Measurements from ENCODE around the gene TMEM108. TPM values are rescaled to one million over a fixed set of nuclear protein-coding genes. Genes with fewer than 3 reads are reported as not detected.
"Not testable (repeated sequence)": the region's sequence is repeated elsewhere in the genome, so short reads cannot be mapped to it uniquely, and the experiment has no call there.

TMEM108 gene
- total RNA-seq = 0.07 TPM in 1 of 2 replicates, not detected in the other

DNA sequence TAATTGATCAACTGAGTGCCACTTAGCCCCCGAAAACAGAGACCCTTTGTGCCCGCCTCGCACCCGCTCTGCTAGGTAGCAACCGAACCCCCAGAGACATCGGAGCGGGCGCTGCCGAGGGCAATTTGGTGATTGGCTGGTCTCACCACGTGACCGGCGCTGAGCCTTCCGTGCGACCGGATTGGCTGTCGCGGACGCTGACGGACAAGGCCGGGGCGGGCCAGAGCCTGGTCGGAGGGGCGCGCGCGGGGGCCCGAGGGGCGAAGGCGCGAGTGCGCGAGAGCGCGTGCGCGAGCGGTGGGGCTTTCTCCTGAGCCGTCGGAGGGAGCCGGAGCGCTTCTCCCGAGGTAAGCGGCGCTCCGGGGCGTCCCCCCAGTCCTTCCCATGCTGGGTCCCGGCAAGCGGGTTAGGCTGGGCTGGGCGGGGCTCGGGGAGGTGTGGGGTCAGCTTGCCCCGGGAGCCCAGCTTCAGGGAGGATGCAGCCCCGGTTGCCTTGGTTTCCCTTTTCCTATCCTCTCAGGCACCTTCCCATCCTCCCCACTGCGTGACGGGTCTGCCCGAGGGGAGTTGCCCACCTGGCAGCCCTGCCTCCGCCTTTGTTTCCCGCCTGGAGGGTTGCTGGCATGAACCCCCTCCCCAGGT lies at the start of gene TMEM108:
Gene TMEM108 (plus strand): TSS at position 303 of the 642 bp plus-strand sequence.
- H3K36me3 Mint-ChIP-seq (ENCODE audit: low read depth) = no peaks in the 10 kb centered on the region
- peak within 1 kb of the TSS; percentile 45 for H3K4me3 Mint-ChIP-seq (ENCODE audit: low read depth)
- H3K27ac Mint-ChIP-seq = no peak within 1 kb of the TSS
- peak; percentile 33 for DNase-seq (ENCODE audit: low spot score)
- intact Hi-C loops (cut with micrococcal nuclease) = no loop called here
- no peaks in the 10 kb centered on the region for H3K9me3 Mint-ChIP-seq
- peaks cover 47% of the 10 kb centered on the region for H3K27me3 Mint-ChIP-seq (ENCODE audit: low read depth)
- peaks cover 2% of the 10 kb centered on the region for H3K4me1 Mint-ChIP-seq (ENCODE audit: low read depth)

DNA sequence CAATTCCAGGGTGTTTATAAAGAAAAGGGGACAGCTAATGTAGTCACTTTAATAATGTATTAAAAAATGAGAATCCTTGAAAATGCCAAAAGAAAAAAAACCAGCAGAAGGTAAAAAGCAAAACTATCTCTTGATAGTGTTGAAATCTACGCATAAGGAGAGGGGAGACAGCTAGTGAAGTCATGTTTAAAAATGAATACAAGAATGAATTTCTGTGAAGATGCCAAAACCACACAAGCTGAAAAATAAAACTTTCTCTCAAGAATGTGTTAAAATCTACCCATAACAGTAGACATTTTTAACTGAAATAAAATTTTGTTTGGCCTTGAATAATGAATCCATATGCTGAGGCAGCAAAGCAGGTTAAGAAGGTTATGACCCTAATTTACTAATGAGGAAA lies 42.2 kb upstream of the TMEM108 start:
- intact Hi-C loops (cut with micrococcal nuclease) = no loop called here
- Mint-ChIP-seq H3K9me3 (no peaks in the 10 kb centered on the region), H3K4me1 (ENCODE audit: low read depth) (no peaks in the 10 kb centered on the region), H3K36me3 (ENCODE audit: low read depth) (no peaks in the 10 kb centered on the region), H3K27ac (no peak overlapping the region), H3K27me3 (ENCODE audit: low read depth) (no peaks in the 10 kb centered on the region), H3K4me3 (ENCODE audit: low read depth) (no peak overlapping the region)
- DNase-seq (ENCODE audit: low spot score) = no peak

DNA sequence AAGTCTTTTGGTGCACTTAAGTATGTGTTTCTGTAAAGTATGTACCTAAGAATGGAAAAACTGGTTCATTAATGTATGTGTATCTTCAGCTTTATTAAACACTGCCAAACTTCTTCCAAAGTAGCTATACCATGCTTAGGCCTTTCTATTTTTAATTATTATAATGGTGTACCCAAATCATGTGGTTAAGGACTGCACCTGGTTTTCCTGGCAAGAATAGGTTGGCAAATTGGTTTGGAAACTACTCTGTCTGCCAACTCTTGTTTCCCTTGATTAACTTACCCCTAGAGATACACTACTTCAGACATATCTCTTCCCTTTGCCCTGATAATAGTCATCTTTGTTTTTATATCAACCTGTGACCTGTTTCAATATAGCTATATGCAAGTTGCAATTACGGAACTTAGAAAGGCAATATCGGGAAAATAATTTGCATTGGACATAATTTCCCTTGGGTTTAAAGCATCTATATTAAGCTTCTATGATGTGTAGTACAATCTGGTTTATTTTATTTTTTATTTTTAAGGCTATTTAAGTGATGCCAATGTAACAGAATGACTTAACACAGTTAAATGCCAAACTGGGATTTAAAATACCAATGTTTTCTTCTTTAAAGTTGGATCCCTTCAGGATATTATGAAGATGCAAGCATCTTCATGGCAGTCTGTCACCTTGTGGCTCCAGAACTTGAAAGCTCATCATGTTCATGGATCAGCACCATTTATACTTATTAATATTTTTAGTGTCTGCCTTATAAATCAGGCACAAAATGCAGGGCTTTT lies 40.6 kb upstream of the TMEM108 start:
- H3K27ac Mint-ChIP-seq = no peak overlapping the region
- intact Hi-C loops (cut with micrococcal nuclease) = no loop called here

DNA sequence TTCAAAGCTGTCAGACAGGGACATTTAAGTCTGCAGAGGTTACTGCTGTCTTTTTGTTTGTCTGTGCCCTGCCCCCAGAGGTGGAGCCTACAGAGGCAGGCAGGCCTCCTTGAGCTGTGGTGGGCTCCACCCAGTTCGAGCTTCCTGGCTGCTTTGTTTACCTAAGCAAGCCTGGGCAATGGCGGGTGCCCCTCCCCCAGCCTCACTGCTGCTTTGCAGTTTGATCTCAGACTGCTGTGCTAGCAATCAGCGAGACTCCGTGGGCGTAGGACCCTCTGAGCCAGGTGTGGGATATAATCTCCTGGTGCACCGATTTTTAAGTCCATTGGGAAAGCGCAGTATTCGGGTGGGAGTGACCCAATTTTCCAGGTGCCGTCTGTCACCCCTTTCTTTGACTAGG lies 33.2 kb upstream of the TMEM108 start:
- H3K9me3 Mint-ChIP-seq; H3K27me3 Mint-ChIP-seq (ENCODE audit: low read depth); H3K27ac Mint-ChIP-seq; H3K4me1 Mint-ChIP-seq (ENCODE audit: low read depth); H3K36me3 Mint-ChIP-seq (ENCODE audit: low read depth); DNase-seq (ENCODE audit: low spot score); H3K4me3 Mint-ChIP-seq (ENCODE audit: low read depth); intact Hi-C loops (cut with micrococcal nuclease): not testable (repeated sequence)

More for the DNA sequence above, 40.6 kb upstream of the TMEM108 start:
- no peaks in the 10 kb centered on the region for H3K4me1 Mint-ChIP-seq (ENCODE audit: low read depth)
- DNase-seq (ENCODE audit: low spot score) = no peak
- no peaks in the 10 kb centered on the region for H3K27me3 Mint-ChIP-seq (ENCODE audit: low read depth)
- H3K4me3 Mint-ChIP-seq (ENCODE audit: low read depth) = no peak overlapping the region
- H3K9me3 Mint-ChIP-seq = no peaks in the 10 kb centered on the region
- no peaks in the 10 kb centered on the region for H3K36me3 Mint-ChIP-seq (ENCODE audit: low read depth)

DNA sequence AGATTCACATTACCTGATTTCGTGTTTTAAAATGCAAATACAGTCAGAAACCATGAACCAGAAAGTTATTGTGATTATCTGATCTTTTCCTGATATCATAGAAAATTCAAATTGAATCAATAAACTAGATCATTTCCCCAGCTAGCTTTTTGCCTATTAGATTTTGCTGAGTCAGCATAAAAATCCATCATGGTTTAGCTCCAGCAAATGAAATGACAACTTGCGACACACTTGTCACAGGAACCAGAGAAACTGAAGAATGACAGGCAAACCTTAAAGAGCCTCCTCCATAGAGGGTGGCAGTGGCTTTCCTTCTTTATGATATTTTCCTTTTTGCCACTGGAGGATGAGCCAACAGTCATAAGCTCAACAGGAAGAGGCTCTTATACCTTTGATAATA lies 30.6 kb upstream of the TMEM108 start:
- Mint-ChIP-seq H3K4me3 (ENCODE audit: low read depth) (no peak overlapping the region), H3K36me3 (ENCODE audit: low read depth) (no peaks in the 10 kb centered on the region), H3K9me3 (peaks cover 10% of the 10 kb centered on the region), H3K4me1 (ENCODE audit: low read depth) (no peaks in the 10 kb centered on the region), H3K27me3 (ENCODE audit: low read depth) (no peaks in the 10 kb centered on the region), H3K27ac (no peak overlapping the region)
- no peak for DNase-seq (ENCODE audit: low spot score)
- intact Hi-C loops (cut with micrococcal nuclease) = no loop called here

DNA sequence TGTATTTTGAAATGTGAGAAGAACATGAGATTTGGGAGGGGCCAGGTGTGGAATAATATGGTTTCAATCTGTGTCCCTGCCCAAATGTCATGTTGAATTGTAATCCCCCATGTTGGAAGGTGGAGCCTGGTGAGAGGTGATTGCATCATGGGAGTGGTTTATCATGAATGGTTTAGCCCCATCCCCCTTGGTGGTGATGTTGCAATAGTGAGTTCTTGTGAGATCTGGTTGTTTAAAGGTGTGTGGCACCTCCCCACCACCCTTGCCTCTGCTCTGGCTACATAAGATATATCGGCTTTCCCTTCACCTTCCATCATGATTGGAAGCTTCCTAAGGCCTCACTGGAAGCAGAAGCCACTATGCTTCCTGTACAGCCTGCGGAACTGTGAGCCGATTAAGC lies 23.9 kb upstream of the TMEM108 start:
- no peak for DNase-seq (ENCODE audit: low spot score)
- intact Hi-C loops (cut with micrococcal nuclease) = no loop called here
- Mint-ChIP-seq H3K4me3 (ENCODE audit: low read depth) (no peak overlapping the region), H3K36me3 (ENCODE audit: low read depth) (no peaks in the 10 kb centered on the region), H3K27ac (no peak overlapping the region), H3K9me3 (peaks cover 10% of the 10 kb centered on the region), H3K4me1 (ENCODE audit: low read depth) (no peaks in the 10 kb centered on the region), H3K27me3 (ENCODE audit: low read depth) (no peaks in the 10 kb centered on the region)

DNA sequence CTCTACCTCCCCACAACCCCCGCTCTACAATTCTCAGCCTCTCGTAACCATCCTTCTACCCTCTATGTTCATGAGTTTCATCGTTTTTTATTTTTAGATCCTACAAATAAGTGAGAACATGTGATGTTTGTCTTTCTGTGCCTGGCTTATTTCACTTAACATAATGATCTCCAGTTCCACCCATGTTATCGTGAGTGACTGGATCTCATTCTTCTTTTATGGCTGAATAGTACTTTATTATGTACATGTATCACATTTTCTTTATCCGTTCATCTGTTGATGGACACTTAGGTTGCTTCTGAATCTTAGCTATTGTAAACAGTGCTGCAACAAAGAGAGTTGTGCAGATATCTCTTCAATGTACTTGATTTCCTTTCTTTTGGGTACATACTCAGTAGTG lies 22.6 kb upstream of the TMEM108 start:
- intact Hi-C loops (cut with micrococcal nuclease); DNase-seq (ENCODE audit: low spot score); H3K4me1 Mint-ChIP-seq (ENCODE audit: low read depth); H3K36me3 Mint-ChIP-seq (ENCODE audit: low read depth); H3K9me3 Mint-ChIP-seq; H3K4me3 Mint-ChIP-seq (ENCODE audit: low read depth); H3K27ac Mint-ChIP-seq; H3K27me3 Mint-ChIP-seq (ENCODE audit: low read depth): not testable (repeated sequence)

DNA sequence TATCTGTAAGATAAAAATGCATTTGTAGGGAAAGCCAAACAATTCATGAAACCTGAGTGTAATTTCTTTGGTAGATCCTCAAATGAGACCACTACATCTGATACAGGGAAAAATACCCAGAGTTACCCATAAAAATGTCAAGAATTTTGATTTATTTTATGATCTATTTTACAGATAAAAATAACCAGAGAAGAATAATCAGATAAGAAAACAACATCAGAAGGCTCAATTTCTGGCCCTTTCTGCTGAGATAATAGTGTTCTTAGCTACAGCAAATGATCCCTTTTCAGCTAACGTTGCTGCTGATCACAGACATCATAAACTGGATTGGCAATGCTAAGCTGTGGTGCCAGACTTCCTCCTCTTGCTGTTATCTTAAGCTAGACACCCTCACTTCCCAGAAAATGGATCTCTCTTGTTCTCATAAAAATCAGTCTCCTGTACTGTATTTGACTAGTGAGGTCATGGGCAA lies 21.3 kb upstream of the TMEM108 start:
- H3K36me3 Mint-ChIP-seq (ENCODE audit: low read depth) = no peaks in the 10 kb centered on the region
- no peaks in the 10 kb centered on the region for H3K27me3 Mint-ChIP-seq (ENCODE audit: low read depth)
- no peak overlapping the region for H3K27ac Mint-ChIP-seq
- DNase-seq (ENCODE audit: low spot score) = no peak
- H3K9me3 Mint-ChIP-seq = peaks cover 6% of the 10 kb centered on the region
- no peaks in the 10 kb centered on the region for H3K4me1 Mint-ChIP-seq (ENCODE audit: low read depth)
- intact Hi-C loops (cut with micrococcal nuclease) = no loop called here
- H3K4me3 Mint-ChIP-seq (ENCODE audit: low read depth) = no peak overlapping the region

DNA sequence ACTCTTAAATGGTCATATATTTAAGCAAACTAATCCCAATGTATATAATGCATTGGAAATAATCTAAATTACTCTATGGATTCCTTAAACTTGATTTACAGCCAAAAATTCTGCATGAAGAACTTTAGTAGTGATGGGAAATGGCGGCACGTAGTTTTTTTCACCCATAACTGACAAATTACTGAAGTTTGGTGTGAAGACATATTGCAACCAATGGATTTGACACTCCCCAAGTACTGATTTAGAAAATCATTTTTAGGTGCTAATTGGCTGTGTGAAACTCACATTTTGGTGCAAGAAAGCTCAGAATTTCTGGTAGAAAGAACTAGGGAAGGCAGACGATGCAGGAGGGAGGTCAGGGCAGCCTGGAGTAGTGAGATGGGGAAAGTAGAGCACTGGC lies 19.3 kb upstream of the TMEM108 start:
- no peak for DNase-seq (ENCODE audit: low spot score)
- H3K36me3 Mint-ChIP-seq (ENCODE audit: low read depth) = no peaks in the 10 kb centered on the region
- no peaks in the 10 kb centered on the region for H3K27me3 Mint-ChIP-seq (ENCODE audit: low read depth)
- no peak overlapping the region for H3K4me3 Mint-ChIP-seq (ENCODE audit: low read depth)
- intact Hi-C loops (cut with micrococcal nuclease) = no loop called here
- no peak overlapping the region for H3K27ac Mint-ChIP-seq
- no peaks in the 10 kb centered on the region for H3K4me1 Mint-ChIP-seq (ENCODE audit: low read depth)
- H3K9me3 Mint-ChIP-seq = no peaks in the 10 kb centered on the region

DNA sequence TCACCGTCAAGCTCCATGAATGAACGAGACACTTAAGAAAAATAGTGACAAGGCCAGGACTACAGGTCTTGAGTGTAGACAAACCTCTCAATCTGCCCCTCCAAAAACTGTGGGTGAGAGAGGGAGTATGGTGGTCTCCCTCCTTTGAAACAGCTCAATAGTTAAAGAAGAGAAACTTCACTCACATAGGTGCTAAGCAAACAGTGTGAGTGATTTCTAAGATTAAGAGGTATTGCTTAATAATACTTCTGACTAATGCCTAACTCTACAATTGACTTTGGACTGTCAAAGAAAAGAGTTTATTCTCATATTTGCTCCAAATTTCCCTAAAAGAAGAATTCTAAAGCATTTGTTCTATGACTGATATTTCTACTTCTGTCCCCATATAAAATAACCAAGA lies 17.0 kb upstream of the TMEM108 start:
- no peak overlapping the region for H3K4me3 Mint-ChIP-seq (ENCODE audit: low read depth)
- no peak overlapping the region for H3K27ac Mint-ChIP-seq
- intact Hi-C loops (cut with micrococcal nuclease) = no loop called here
- no peak for DNase-seq (ENCODE audit: low spot score)
- no peaks in the 10 kb centered on the region for H3K4me1 Mint-ChIP-seq (ENCODE audit: low read depth)
- no peaks in the 10 kb centered on the region for H3K36me3 Mint-ChIP-seq (ENCODE audit: low read depth)
- no peaks in the 10 kb centered on the region for H3K9me3 Mint-ChIP-seq
- H3K27me3 Mint-ChIP-seq (ENCODE audit: low read depth) = no peaks in the 10 kb centered on the region

DNA sequence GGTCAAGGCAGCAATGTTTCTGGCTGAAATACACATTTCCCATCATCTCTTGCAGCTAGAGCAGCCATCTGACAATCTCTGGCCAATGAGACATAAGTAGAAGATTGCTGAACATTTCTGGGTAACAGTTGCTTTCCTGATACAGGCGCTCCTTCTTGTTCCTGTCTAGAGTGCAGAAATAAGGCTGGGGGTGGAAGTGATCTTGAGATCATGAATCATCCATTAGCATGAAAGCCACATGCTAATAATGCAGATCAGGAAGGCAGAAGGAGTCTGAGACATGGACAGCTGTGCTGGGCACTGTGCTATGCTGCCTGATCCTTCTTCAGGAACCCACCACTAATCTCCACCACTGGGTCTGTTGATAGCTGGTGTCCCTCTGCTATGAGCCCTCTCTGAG lies 14.8 kb upstream of the TMEM108 start:
- H3K36me3 Mint-ChIP-seq (ENCODE audit: low read depth) = no peaks in the 10 kb centered on the region
- H3K9me3 Mint-ChIP-seq = no peaks in the 10 kb centered on the region

DNA sequence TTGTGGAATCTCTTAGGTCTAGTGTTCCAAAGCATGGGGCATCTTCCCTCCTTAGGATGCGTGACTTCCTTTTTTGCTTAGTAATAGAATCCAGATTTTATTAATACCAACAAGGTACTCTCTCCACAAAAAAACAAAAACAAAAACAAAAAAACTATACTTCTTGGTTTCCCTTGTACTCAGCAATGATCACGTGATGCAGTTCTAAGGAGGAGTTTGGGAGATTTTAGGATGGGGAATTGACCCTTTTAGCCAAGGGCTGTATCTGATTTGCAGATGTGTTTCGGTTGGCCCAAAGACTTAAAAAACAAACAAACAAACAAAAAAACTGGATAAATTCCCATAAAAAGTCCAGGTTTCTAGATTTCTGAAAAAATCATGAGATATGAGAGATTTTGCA lies 12.6 kb upstream of the TMEM108 start:
- Mint-ChIP-seq H3K27me3 (ENCODE audit: low read depth) (peaks cover 6% of the 10 kb centered on the region), H3K4me3 (ENCODE audit: low read depth) (no peak overlapping the region), H3K27ac (no peak overlapping the region), H3K9me3 (no peaks in the 10 kb centered on the region), H3K36me3 (ENCODE audit: low read depth) (no peaks in the 10 kb centered on the region), H3K4me1 (ENCODE audit: low read depth) (no peaks in the 10 kb centered on the region)
- intact Hi-C loops (cut with micrococcal nuclease) = no loop called here
- DNase-seq (ENCODE audit: low spot score) = no peak

More for the DNA sequence above, 14.8 kb upstream of the TMEM108 start:
- Mint-ChIP-seq H3K27me3 (ENCODE audit: low read depth) (no peaks in the 10 kb centered on the region), H3K4me1 (ENCODE audit: low read depth) (no peaks in the 10 kb centered on the region), H3K27ac (no peak overlapping the region), H3K4me3 (ENCODE audit: low read depth) (no peak overlapping the region)
- DNase-seq (ENCODE audit: low spot score) = no peak
- intact Hi-C loops (cut with micrococcal nuclease) = no loop called here

DNA sequence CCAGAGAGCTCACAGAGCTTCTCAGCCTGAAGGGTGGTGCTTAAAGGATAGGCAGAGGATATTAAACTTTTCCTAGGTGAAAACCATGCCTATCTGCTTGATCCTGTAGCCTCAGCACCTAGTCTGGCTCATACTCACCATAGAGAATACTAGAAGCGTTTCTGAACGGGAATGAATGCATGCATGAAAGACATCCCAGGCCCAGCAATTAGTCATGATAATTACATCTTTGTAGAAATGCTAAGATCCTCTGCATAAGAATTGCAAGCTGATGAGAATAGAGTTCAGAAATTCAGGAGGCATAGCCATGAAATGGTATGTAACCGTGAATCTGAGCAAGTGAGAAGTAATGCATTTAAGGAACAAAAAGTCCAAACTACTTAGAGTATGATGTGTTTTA lies 5.9 kb upstream of the TMEM108 start:
- peaks cover 30% of the 10 kb centered on the region for H3K27me3 Mint-ChIP-seq (ENCODE audit: low read depth)
- H3K4me1 Mint-ChIP-seq (ENCODE audit: low read depth) = no peaks in the 10 kb centered on the region
- no peaks in the 10 kb centered on the region for H3K9me3 Mint-ChIP-seq
- H3K36me3 Mint-ChIP-seq (ENCODE audit: low read depth) = no peaks in the 10 kb centered on the region
- H3K27ac Mint-ChIP-seq = no peak overlapping the region
- H3K4me3 Mint-ChIP-seq (ENCODE audit: low read depth) = no peak overlapping the region
- DNase-seq (ENCODE audit: low spot score) = no peak
- intact Hi-C loops (cut with micrococcal nuclease) = no loop called here
